Activated T-helper 1 cell treated with anti-CD3 and anti-CD28 coated beads, Interleukin-12 subunit alpha, Interleukin-12 subunit beta, Interleukin-2, Interleukin-4 antibody, amounts not matched to agents 30 ng/mL and 10 ng/mL and 1 ng/mL, durations not matched to agents 14 hours and 24 hours and 36 hours (primary cell): Measurements from ENCODE around the gene CEACAM16. TPM values are rescaled to one million over a fixed set of nuclear protein-coding genes. Genes with fewer than 3 reads are reported as not detected.
"Not testable (repeated sequence)": the region's sequence is repeated elsewhere in the genome, so short reads cannot be mapped to it uniquely, and the experiment has no call there.

Source experiments
- DNase-seq: peaks from one replicate; pipeline ENCODE4 v3.0.0; 2021; ENCODE audit warnings: low spot score
- H3K27ac Mint-ChIP-seq: one replicate; pipeline ENCODE4 v1.8.0; 2021; ENCODE audit warnings: mild to moderate bottlenecking, mixed read lengths
- H3K27me3 Mint-ChIP-seq: one replicate; pipeline ENCODE4 v1.8.0; 2022; ENCODE audit warnings: mild to moderate bottlenecking, moderate library complexity, mixed read lengths; ENCODE audit not compliant: insufficient read depth
- H3K36me3 Mint-ChIP-seq: one replicate; pipeline ENCODE4 v1.8.0; 2021; ENCODE audit warnings: low read depth, mixed read lengths
- H3K4me1 Mint-ChIP-seq: one replicate; pipeline ENCODE4 v1.8.0; 2021; ENCODE audit warnings: low read depth, mixed read lengths
- H3K4me3 Mint-ChIP-seq: one replicate; pipeline ENCODE4 v1.8.0; 2021; ENCODE audit warnings: mild to moderate bottlenecking, moderate library complexity, mixed read lengths
- H3K9me3 Mint-ChIP-seq: one replicate; pipeline ENCODE4 v1.8.0; 2021; ENCODE audit warnings: mixed read lengths
- intact Hi-C: fragments of 100-400 bp; cut with micrococcal nuclease; formaldehyde crosslinking; loops from one replicate; pipeline ENCODE4 v1.15.1; 2024
- total RNA-seq: library from RNA; stranded (reverse); gene quantifications from 2 replicates; pipeline ENCODE4 v1.2.3, GENCODE V29; 2022

CEACAM16 gene
- total RNA-seq, 1 donor from 2014 or later, result not detected

- Mint-ChIP-seq H3K4me1 (peaks cover 16% of the 10 kb centered on the region), H3K36me3 (peaks cover 13% of the 10 kb centered on the region), H3K4me3 (no peak overlapping the region), H3K9me3 (peaks cover 21% of the 10 kb centered on the region), H3K27me3 (peaks cover 2% of the 10 kb centered on the region), H3K27ac (no peak overlapping the region)
- DNase-seq, result no peak
- intact Hi-C loops, result no loop called here
Observed at GRCh38 chr19:44717603-44718002, 18.7 kb downstream of the CEACAM16 start.

GRCh38 chr19:44718441-44719261, 19.7 kb downstream of the CEACAM16 start:
- DNase-seq, result no peak
- intact Hi-C loops, result no loop called here
- Mint-ChIP-seq H3K9me3 (peaks cover 21% of the 10 kb centered on the region), H3K36me3 (peaks cover 13% of the 10 kb centered on the region), H3K4me1 (peaks cover 27% of the 10 kb centered on the region), H3K4me3 (no peak overlapping the region), H3K27ac (no peak overlapping the region), H3K27me3 (no peaks in the 10 kb centered on the region)

- H3K36me3 Mint-ChIP-seq, result peaks cover 12% of the 10 kb centered on the region
- H3K27me3 Mint-ChIP-seq, result no peaks in the 10 kb centered on the region
- no peak overlapping the region for H3K27ac Mint-ChIP-seq
- peaks cover 19% of the 10 kb centered on the region for H3K9me3 Mint-ChIP-seq
- intact Hi-C loops, result no loop called here
- peaks cover 33% of the 10 kb centered on the region for H3K4me1 Mint-ChIP-seq
- no peak for DNase-seq
- no peak overlapping the region for H3K4me3 Mint-ChIP-seq
Observed at GRCh38 chr19:44719262-44719701, 20.3 kb downstream of the CEACAM16 start.

- intact Hi-C loops, DNase-seq, H3K4me3 Mint-ChIP-seq, H3K27me3 Mint-ChIP-seq, H3K27ac Mint-ChIP-seq, H3K9me3 Mint-ChIP-seq, H3K36me3 Mint-ChIP-seq: not testable (repeated sequence)
- H3K4me1 Mint-ChIP-seq, result peaks cover 42% of the 10 kb centered on the region
Observed at GRCh38 chr19:44720396-44720795, 21.4 kb downstream of the CEACAM16 start.

- no peaks in the 10 kb centered on the region for H3K27me3 Mint-ChIP-seq
- DNase-seq, result no peak
- peaks cover 48% of the 10 kb centered on the region for H3K4me1 Mint-ChIP-seq
- peaks cover 1% of the 10 kb centered on the region for H3K36me3 Mint-ChIP-seq
- H3K27ac Mint-ChIP-seq, result no peak overlapping the region
- peaks cover 2% of the 10 kb centered on the region for H3K9me3 Mint-ChIP-seq
- H3K4me3 Mint-ChIP-seq, result no peak overlapping the region
- intact Hi-C loops, result no loop called here
Observed at GRCh38 chr19:44720945-44721344, 22.0 kb downstream of the CEACAM16 start.

- H3K9me3 Mint-ChIP-seq, H3K27ac Mint-ChIP-seq, H3K36me3 Mint-ChIP-seq, intact Hi-C loops, DNase-seq, H3K4me3 Mint-ChIP-seq, H3K27me3 Mint-ChIP-seq: not testable (repeated sequence)
- peaks cover 48% of the 10 kb centered on the region for H3K4me1 Mint-ChIP-seq
Observed at GRCh38 chr19:44721369-44721768, 22.4 kb downstream of the CEACAM16 start.

GRCh38 chr19:44722131-44723121, 23.5 kb downstream of the CEACAM16 start:
- peak overlapping the region; percentile 58 for H3K27ac Mint-ChIP-seq
- H3K27me3 Mint-ChIP-seq, result no peaks in the 10 kb centered on the region
- H3K4me1 Mint-ChIP-seq, result peaks cover 48% of the 10 kb centered on the region
- H3K9me3 Mint-ChIP-seq, result no peaks in the 10 kb centered on the region
- peaks cover 1% of the 10 kb centered on the region for H3K36me3 Mint-ChIP-seq
- intact Hi-C loops, result no loop called here
- H3K4me3 Mint-ChIP-seq, result peak overlapping the region; percentile 67
- DNase-seq, result peak; percentile 25

- Mint-ChIP-seq H3K27ac (peak overlapping the region; percentile 34), H3K9me3 (no peaks in the 10 kb centered on the region), H3K4me1 (peaks cover 58% of the 10 kb centered on the region), H3K36me3 (peaks cover 1% of the 10 kb centered on the region), H3K27me3 (no peaks in the 10 kb centered on the region), H3K4me3 (peak overlapping the region; percentile 67)
- intact Hi-C loops, result no loop called here
- DNase-seq, result no peak
Observed at GRCh38 chr19:44723299-44723951, 24.5 kb downstream of the CEACAM16 start.

GRCh38 chr19:44723952-44724319, 25.0 kb downstream of the CEACAM16 start:
- peak overlapping the region; percentile 25 for H3K27ac Mint-ChIP-seq
- H3K4me1 Mint-ChIP-seq, result peaks cover 58% of the 10 kb centered on the region
- H3K4me3 Mint-ChIP-seq, result peak overlapping the region; percentile 67
- intact Hi-C loops, result loop anchor here (1.0 to 2.0 kb wide), 7 partner anchors 23 to 227 kb away; no protein-coding TSS in a partner anchor
- peaks cover 1% of the 10 kb centered on the region for H3K36me3 Mint-ChIP-seq
- H3K27me3 Mint-ChIP-seq, result no peaks in the 10 kb centered on the region
- no peaks in the 10 kb centered on the region for H3K9me3 Mint-ChIP-seq
- peak; percentile 77 for DNase-seq

- H3K36me3 Mint-ChIP-seq, result no peaks in the 10 kb centered on the region
- intact Hi-C loops, result loop anchor here (2.0 kb wide), 1 partner anchor 70 kb away; no protein-coding TSS in a partner anchor
- H3K27ac Mint-ChIP-seq, result no peak overlapping the region
- no peaks in the 10 kb centered on the region for H3K9me3 Mint-ChIP-seq
- H3K4me1 Mint-ChIP-seq, result peaks cover 58% of the 10 kb centered on the region
- DNase-seq, result no peak
- H3K4me3 Mint-ChIP-seq, result peak overlapping the region; percentile 56
- H3K27me3 Mint-ChIP-seq, result no peaks in the 10 kb centered on the region
Observed at GRCh38 chr19:44725251-44725650, 26.3 kb downstream of the CEACAM16 start.

GRCh38 chr19:44725684-44726083, 26.7 kb downstream of the CEACAM16 start:
- intact Hi-C loops, result loop anchor here (2.0 kb wide), 1 partner anchor 71 kb away; no protein-coding TSS in a partner anchor
- Mint-ChIP-seq H3K27ac (no peak overlapping the region), H3K36me3 (no peaks in the 10 kb centered on the region), H3K9me3 (no peaks in the 10 kb centered on the region), H3K4me3 (peak overlapping the region; percentile 56), H3K27me3 (no peaks in the 10 kb centered on the region), H3K4me1 (peaks cover 57% of the 10 kb centered on the region)
- no peak for DNase-seq

- intact Hi-C loops, result no loop called here
- H3K9me3 Mint-ChIP-seq, result no peaks in the 10 kb centered on the region
- no peaks in the 10 kb centered on the region for H3K36me3 Mint-ChIP-seq
- H3K27me3 Mint-ChIP-seq, result no peaks in the 10 kb centered on the region
- peaks cover 53% of the 10 kb centered on the region for H3K4me1 Mint-ChIP-seq
- no peak overlapping the region for H3K4me3 Mint-ChIP-seq
- H3K27ac Mint-ChIP-seq, result peak overlapping the region; percentile 40
- DNase-seq, result no peak
Observed at GRCh38 chr19:44726465-44726864, 27.5 kb downstream of the CEACAM16 start.
